NOMO-1 treated with DMSO at 0.1 percent for 48 hours (cell line): ENCODE data around the gene SMTN.

ENCODE experiments used
- DNase-seq: peaks from one replicate; lab custom pipeline; 2025; ENCODE audit not compliant: unreplicated experiment; lab: John Stamatoyannopoulos, UW

SMTN gene

DNA sequence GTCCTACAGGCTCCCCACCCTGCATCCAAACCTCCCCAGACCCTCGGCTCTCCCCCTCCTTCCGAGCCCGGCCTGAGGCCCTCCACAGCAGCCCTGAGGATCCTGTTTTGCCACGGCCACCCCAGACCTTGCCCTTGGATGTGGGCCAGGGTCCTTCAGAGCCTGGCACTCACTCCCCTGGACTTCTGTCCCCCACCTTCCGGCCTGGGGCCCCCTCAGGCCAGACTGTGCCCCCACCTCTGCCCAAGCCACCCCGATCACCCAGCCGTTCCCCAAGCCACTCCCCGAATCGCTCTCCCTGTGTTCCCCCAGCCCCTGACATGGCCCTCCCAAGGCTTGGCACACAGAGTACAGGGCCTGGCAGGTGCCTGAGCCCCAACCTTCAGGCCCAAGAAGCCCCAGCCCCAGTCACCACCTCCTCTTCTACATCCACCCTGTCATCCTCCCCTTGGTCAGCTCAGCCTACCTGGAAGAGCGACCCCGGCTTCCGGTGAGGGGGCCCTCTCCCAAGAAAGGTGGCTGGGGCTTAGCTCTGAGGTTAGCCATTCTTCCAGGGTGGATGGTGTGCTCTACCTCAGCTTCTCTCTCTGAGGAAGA, 44.5 kb downstream of the SMTN start:
- DNase-seq, result no peak

DNA sequence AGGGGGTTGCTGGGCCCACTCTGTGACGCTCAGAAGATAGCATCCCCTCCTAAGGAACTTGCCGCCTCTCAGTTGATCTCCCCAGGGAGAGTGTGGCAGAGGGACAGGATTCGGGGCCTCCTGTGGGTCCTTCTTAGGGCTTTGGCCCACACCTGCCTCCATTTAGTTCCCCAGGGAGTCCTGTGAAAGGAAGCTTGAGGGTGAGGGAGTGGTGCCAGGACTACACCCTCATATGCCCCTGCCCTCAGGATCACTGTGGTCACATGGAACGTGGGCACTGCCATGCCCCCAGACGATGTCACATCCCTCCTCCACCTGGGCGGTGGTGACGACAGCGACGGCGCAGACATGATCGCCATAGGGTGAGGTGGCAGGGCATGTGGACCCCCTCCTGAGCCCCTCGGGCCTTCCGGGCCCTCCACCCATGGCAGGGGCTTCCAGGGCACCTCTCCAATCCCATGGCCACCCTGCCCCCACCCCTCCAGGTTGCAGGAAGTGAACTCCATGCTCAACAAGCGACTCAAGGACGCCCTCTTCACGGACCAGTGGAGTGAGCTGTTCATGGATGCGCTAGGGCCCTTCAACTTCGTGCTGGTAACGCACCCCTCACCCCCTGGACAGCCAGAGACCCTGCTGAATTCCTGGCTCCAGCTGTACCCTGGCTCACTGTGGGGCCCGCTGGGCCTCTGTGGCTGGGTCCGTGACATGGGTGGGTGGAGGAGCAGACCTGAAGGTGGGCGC, 45.2 kb downstream of the SMTN start:
- DNase-seq, result no peak

DNA sequence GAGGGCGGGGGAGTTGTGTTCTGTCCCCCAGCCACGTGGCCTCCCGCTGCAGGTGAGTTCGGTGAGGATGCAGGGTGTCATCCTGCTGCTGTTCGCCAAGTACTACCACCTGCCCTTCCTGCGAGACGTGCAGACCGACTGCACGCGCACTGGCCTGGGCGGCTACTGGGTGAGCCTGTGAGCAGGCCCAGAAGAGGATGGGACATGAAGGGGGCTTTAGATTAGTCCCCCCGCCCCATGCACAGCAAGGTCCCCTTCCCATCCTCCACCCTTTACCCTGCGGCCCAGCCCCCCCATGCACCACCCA, 45.7 kb downstream of the SMTN start:
- DNase-seq, result no peak

DNA sequence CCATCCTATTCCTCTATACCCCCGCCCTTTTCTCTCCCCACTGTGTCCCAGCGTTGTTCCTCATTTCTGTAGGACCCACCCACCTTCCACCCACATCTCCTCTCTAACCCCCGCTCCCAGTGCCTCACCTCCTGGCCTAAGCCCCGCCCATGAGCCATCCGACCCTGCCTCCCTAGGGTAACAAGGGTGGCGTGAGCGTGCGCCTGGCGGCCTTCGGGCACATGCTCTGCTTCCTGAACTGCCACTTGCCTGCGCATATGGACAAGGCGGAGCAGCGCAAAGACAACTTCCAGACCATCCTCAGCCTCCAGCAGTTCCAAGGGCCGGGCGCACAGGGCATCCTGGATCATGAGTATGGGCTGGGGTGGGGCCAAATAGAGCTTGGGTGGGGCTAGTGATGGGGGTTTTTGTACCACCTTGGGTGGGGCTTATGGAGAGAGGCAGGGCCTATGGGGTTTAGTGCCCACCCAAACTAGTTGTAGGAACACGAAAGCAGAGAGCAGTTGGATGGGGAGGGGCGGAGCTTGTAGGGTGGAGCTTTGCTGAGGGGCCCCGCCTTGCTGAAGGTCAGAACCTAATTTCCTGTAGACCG, 46.2 kb downstream of the SMTN start:
- no peak for DNase-seq

DNA sequence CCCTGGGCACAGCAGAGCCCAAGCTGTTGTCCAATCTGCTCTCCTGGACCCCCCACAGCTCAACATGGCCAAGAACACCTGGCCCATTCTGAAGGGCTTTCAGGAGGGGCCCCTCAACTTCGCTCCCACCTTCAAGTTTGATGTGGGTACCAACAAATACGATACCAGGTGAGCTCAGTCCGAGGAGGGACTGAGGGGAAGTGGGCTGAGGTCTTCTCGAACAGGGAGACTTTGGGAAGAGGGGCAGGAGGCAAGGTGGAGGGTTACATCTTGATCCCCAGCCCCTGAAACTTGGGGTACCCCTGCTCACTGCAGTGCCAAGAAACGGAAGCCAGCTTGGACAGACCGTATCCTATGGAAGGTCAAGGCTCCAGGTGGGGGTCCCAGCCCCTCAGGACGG, 47.0 kb downstream of the SMTN start:
- DNase-seq, result no peak

DNA sequence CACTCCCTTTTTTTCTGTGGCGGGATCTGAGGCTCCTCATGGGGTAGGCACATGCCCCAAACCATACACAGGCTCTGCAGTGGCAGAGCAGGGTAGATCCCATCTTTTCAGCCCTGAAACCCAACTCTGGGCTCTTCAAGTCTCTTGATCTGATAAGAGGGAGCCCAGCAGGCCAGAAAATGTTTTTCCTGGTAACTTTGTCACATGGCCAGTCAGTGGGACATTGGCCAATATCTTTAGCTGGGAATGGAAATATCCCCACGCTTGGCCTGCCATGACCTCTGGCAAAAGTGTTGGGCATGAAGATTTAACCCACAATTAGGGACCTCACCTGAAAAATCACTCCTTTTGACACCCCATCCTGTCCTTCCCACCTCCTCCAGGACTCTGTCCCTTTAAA, 49.8 kb downstream of the SMTN start:
- no peak for DNase-seq

DNA sequence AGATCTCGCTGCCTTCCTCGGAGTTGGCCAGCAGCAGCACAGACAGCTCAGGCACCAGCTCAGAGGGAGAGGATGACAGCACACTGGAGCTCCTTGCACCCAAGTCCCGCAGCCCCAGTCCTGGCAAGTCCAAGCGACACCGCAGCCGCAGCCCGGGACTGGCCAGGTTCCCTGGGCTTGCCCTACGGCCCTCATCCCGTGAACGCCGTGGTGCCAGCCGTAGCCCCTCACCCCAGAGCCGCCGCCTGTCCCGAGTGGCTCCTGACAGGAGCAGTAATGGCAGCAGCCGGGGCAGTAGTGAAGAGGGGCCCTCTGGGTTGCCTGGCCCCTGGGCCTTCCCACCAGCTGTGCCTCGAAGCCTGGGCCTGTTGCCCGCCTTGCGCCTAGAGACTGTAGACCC, 52.8 kb downstream of the SMTN start:
- no peak for DNase-seq

DNA sequence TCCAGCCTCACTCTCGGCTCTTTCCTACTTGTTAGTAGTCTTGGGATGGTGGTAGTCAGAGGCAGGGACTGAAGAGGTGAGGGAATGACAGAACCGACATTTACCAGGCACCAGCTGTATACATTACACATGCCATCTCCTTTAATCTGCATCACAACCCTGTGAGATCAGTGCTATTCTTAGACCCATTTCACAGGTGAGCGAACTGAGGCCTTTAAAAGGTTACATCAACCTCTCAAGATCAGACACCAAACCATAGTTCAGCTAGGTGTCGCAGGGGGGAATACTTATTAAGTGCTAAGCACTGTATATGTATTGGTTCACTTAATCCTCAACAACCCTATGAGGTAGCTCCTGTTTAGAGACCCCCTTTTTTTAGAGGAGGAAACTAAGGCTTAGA, 53.6 kb downstream of the SMTN start:
- no peak for DNase-seq

DNA sequence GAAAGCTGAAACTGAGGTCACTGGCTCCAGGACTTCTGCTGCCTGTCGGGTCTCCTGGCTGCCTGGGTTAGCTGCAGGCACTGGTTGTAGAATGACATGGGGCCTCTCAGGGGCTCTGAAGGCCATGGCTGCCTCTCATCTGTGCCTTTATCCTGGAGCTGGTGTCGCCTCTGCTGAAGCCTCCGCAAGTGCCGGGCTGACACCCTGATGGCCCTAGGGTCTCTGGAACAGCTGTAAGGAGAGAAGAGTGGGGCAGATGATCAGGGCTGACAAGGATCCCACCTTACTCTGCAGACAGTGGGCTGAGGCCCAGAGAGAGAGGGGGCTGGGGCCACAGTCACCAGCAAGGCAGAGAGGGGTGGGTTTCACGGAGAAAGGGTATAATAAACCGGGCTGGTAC, 54.6 kb downstream of the SMTN start:
- no peak for DNase-seq

DNA sequence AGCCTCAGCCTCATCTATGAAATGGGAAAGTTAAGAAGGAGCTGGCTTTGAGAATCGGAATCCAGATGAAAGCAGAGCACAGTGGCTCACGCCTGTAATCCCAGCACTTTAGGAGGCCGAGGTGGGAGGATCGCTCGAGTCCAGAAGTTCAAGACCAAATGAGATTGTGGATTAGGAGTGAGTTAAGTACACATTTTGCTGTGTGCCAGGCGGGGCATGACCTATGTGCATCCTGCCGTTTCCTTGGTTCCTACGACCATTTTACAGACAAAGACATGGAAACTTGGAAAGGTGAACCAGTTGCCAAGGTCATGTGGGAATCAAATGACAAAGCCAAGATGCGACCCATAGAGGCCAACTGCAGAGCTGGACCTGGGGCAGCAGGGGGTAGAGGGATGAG, 55.0 kb downstream of the SMTN start:
- DNase-seq, result no peak

DNA sequence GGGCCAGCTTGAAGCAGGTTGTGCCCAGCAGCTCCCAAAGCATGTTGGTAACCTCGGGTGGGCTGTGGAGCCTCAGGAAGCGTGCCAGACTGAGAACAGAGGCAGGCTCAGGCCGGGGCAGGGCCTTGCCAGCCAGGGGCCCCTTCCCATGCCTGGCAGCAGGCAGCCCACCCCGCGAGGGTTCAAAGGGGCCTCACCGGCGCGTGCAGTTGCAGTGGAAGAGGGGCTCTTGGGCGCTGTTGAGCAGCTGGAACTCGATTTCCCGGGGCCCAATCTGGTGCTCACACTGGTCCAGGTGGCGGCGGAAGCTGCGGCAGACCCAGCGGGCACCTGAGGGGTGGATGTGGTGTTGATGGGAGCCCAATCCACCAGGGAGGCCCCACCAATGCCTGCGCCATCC, 55.6 kb downstream of the SMTN start:
- DNase-seq, result no peak

DNA sequence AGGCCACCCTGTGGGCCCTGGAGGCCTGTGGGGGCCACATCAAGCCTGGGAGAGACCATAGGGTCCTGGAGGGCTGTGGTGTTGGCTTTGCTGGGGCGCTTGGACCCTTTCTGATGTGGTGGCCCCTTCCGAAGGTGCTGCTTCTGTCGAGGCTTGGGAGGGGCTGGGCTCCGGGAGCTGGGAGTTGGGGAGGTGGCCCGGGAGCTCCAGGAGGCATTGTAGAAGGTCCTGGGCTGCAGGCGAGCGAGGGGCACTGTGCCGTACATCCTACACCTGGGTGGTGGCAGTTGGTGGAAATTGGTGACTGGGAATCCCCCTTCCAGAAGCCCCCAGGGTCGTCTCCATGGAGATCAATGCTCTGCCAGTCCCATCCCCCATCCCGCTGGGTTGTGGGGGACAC, 56.6 kb downstream of the SMTN start:
- DNase-seq, result no peak

DNA sequence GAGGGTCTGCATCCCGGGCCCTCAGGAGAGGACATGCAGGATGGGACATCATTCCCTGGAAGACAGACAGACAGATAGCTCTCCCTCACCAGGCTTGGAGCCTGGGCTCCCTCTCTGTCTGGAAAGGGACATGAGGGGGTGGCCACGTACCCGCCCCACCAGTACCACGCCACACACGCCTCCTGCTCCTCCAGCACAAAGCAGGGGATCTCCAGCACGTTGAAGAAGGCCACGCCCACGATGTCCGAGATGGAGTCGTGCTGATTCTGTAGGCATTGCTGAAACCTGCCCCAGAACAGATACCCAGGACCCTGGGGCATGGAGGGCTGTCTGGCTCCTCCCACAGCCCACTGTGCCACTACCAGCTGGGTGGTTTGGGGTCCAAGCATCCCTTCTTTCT, 57.0 kb downstream of the SMTN start:
- DNase-seq, result no peak

DNA sequence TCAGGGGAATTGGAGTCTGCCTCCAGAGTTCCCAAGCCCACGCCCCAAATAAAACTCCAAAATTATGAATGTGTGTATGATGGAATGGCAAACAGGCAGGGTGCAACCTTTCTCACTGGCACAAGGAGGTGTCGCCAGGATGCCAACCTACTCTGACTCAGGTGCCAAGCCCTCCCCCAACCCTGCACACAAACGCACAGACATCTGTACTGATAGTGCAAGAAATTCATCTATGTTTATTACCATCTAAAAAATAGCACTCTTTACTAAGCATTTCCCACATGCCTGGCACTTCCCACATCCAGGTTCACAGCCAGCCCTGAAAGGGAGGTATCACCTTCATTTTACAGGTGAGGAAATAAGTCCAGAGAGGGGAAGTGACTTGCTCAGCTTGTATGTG, 57.9 kb downstream of the SMTN start:
- DNase-seq, result no peak

DNA sequence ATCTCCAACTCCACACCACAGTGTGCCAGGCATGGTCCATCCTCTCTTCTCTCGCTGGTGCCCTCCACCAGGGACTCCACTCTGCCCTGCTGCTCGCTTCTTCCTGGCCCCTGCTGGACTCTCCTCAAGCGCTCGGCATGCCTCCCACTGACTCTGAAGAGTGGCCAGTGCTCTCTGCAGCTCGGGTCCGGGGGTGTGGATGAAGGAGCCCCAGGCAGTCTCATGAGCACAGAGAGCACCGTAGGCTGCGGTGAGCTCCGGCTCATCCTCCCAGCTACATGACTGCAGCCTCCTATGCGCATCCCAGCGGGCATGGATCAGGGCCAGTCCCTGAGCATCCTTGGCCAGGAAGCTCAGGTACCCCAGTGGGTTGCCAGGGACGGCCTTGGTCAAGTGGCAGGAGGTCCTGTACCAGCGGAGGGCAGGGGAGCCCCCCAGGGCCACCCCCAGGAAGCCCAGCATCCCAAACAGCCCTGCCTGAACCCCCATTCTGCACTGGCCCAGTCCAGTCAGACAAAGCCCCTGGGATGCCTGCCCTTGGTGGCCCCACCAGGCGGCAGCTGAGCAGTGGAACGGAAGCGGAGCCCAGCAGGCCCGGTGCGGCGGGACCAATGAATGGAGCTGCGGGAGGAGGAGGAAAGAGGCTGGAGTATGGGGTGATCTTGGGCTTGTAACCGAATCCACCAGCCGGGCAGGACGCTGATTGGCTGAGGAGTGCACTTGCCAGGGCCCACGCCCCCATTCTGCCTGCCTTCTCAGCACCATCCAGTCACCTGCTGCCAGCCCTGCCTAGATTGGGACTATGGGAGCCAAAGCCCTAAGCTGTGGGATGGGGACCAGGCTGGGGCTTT, 59.0 kb downstream of the SMTN start, which contains the start of gene PLA2G3:
Gene PLA2G3 (minus strand): TSS at position 643 of the 851 bp plus-strand sequence. CDS start 154 bp downstream, at position 489.
- no peak for DNase-seq

DNA sequence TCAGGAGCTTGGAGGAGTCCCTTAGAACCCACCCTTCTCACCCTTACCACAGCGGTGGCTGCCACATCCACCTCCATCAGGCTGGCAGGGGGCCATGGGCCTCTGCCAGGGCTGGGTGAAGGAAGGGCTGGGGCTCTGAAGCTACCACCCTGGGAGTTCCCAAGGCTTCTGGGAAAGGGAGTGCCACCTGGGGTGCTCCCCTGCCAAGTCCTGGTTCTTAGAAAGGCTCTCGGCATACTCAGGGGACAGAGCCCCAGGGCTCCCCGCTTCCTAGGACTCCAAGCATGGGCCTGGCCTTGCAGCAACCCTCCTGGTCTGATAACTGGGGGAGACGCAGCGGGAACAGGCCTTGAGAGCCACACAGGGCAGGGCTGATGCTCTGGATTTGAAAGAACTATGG, 59.6 kb downstream of the SMTN start:
- no peak for DNase-seq

DNA sequence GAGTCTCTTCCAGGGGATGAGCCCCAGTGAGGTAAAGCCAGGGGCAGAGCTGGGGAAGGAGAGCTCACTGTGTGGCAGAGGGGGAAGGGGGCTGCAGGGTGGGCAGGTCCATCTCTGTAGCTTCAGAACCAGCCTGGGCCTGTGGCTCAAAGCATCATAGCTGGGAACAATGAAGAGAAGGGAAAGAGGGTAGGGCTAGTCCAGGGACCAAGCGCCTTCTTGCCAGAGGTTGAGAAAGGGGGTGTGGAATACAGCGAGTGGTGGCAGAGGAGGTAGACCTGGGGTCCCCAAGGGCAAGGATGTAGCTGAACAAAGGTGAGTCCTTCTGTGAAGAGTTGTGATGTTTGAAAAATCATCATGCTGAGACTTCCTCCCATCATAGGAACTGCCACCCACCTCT, 60.4 kb downstream of the SMTN start:
- no peak for DNase-seq

DNA sequence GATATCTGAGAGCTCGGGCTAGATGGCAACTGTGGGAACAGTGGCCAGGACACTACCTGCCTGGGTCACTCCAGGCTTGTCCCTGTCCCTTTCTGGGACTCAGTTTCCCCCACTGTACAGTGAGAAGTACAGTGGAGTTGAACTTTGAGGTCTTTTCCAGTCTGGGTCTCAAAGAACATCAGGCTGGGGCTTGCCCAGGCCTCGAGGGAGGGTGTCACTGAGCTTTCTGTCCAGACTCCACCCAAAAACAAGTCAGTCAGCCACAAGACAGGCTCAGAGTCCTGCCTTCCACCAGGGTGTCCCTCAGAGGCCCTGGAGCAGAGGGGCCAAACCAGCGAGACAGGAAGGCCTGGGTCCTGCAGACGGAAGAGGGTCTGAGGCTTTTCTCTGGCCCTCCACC, 61.2 kb downstream of the SMTN start:
- no peak for DNase-seq

DNA sequence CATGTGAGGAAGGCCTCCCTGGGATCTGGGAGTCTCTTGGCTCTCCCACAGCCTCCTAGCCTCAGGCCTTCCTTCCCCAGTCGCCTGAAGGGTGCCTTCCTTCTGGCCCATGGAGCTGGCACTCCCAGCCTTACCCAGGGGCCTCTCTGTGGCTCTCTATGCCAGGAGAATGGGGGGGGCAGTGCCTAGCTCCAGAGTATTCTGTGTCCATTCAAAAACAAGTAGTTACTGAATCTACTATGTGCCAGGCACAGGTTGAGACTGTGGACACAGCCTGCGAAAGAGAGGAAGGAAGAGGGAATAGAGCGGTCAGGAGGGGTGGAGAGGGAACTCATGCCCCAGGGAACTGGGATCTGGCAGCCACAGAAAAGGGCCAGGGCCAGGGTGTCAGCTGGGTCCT, 61.9 kb downstream of the SMTN start:
- DNase-seq, result no peak

DNA sequence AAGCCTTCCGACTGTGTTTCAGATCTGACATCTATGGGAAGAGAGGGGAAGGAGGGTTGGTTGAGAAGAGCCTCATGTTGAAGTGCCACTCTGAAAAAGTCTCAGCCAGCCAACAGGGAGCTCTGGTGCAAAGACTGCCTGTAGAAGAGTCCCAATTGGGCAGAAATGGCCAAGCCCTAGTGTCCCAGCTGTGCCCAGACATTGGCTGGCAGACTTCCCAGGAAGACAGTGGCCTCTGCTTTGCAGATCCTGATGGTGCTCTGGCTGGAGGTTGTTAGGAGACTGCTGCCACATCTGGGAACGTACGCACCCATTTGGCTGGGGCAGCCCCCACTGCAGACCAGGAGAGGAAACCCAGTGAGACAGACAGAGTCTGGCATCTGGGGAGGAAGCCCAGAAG, 62.4 kb downstream of the SMTN start:
- no peak for DNase-seq

DNA sequence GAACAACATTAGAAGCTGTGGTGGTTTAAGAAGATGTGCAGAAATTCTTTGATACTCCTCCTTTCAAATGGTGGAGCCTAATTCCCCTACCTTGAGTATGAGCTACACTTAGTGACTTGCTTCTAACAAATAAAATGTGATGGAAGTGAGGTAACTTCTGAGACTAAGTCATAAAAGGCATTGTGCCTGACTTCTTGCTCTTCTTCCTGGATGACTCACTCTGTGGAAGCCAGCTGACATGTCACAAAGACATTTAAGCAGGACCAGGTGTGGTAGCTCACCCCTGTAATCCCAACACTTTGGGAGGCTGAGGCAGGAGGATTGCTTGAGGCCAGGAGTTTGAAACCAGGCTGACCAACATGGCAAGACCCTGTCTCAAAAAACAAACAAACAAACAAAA, 63.1 kb downstream of the SMTN start:
- no peak for DNase-seq

DNA sequence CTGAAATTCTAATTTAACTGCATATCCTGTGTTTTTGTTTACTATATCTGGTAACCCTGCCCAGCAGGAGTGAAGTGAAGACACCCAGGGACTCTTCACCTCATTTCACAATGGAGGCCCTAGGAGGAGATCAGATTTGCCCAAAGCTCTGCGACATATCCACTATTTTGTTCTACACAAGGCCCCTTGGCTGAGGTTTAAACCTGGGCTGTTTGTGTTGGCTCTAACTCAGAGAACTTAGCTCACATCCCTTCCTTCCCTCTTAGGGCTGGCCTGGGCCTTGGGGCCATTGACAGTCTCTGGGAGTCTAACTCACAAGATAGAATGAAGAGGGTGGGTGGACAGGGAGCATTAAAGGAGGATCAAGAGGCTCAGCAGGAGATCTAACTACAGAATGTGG, 67.4 kb downstream of the SMTN start:
- no peak for DNase-seq
